Large intestine (tissue), 3 donors: ENCODE results near the gene PVALB. TPM values are rescaled to one million over a fixed set of nuclear protein-coding genes. Genes with fewer than 3 reads are reported as not detected.

Experiments used
- DNase-seq, 2 donors: peaks; one replicate each; pipeline versions ENCODE4 v3.0.0 to v3.0.0-alpha.2; 2013
- H3K27ac ChIP-seq: one replicate; pipeline ENCODE4 v1.5.1; 2013; ENCODE audit warnings: low read length
- H3K27me3 ChIP-seq: 2 replicates; pipeline ENCODE4 v1.6.1; 2013; ENCODE audit warnings: low read length; ENCODE audit not compliant: control insufficient read depth, insufficient read depth
- H3K36me3 ChIP-seq: 2 replicates; pipeline ENCODE4 v1.6.1; 2013; ENCODE audit warnings: low read length; ENCODE audit not compliant: control insufficient read depth, insufficient read depth
- H3K4me1 ChIP-seq: one replicate; pipeline ENCODE4 v1.6.1; 2013; ENCODE audit warnings: low read length; ENCODE audit not compliant: control insufficient read depth, insufficient read depth
- H3K4me3 ChIP-seq: one replicate; pipeline ENCODE4 v1.5.1; 2013; ENCODE audit warnings: low read length
- H3K9me3 ChIP-seq: one replicate; pipeline ENCODE4 v1.6.1; 2013; ENCODE audit warnings: mild to moderate bottlenecking, low read depth, low read length, moderate library complexity; ENCODE audit not compliant: control insufficient read depth
- WGBS: methylation state at CpG from one replicate; pipeline ENCODE4 v1.1.5; 2013; ENCODE audit warnings: low lambda C conversion rate; ENCODE audit not compliant: insufficient coverage; 5-methylcytosine and 5-hydroxymethylcytosine counted together
- polyA plus RNA-seq: library from polyadenylated mRNA; unstranded; fragments of 120-200 nt; gene quantifications from one replicate; pipeline ENCODE4 v1.2.1, GENCODE V29; 2013

Gene PVALB
- polyA plus RNA-seq, 1 donor, result 0.31 TPM

- no CpG with 5 or more reads among the region's 6 CpGs for WGBS
- Histone ChIP-seq H3K36me3 (no peaks in the 10 kb centered on the region), H3K4me3 (no peak overlapping the region), H3K9me3 (no peaks in the 10 kb centered on the region), H3K27me3 (peaks cover 9% of the 10 kb centered on the region), H3K4me1 (no peaks in the 10 kb centered on the region), H3K27ac (no peak overlapping the region)
- no peak for DNase-seq
Measured at GRCh38 chr22:36846949-36847348, 30.1 kb upstream of the PVALB start.

DNA sequence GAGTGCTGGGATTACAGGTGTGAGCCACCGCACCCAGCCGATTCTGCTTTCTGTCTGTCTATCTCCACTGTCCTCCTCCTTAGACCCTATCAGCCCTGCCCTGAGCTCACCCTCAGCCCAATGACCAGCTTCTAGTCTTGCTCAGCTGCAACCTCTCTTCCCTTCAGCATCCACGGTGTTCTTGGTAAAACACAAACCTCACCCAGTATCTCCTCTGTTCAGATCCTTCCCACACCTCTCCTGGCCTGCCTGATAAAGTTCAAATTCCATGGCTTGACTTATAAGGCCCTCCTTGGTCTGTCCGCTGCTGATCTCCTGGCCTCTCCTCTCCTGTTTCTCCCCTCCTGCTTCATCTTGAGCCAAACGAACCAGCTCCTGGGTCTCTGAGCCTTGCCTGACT lies 29.4 kb upstream of the PVALB start:
- DNase-seq, result no peak
- no peak overlapping the region for H3K27ac ChIP-seq
- no peaks in the 10 kb centered on the region for H3K9me3 ChIP-seq
- H3K4me1 ChIP-seq, result no peaks in the 10 kb centered on the region
- no peaks in the 10 kb centered on the region for H3K36me3 ChIP-seq
- H3K4me3 ChIP-seq, result no peak overlapping the region
- H3K27me3 ChIP-seq, result peaks cover 9% of the 10 kb centered on the region
- no CpG with 5 or more reads among the region's 5 CpGs for WGBS

DNA sequence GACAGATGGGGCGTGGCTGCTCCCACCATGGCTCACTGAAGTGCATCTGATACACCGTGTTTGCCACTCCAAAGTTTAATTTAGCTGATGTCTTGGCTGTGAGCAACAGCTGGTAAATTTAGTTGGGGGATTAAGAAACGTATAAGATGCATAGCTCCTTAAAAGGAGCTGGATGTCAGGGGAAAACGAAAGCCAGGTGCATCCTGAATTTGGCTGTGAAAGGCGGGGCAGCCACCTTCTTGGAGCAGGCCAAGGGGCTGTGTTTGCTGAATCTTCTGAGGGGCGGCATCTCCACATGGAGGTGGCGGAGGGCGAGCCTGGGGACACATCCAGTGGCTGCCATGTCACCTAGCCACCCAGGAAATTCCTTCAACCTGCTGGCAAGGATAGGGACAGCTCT lies 23.3 kb upstream of the PVALB start:
- 67% methylated on average over 2 of the region's 8 CpGs for WGBS
- Histone ChIP-seq H3K9me3 (peaks cover 4% of the 10 kb centered on the region), H3K4me1 (no peaks in the 10 kb centered on the region), H3K36me3 (no peaks in the 10 kb centered on the region), H3K27me3 (peaks cover 3% of the 10 kb centered on the region), H3K4me3 (no peak overlapping the region), H3K27ac (no peak overlapping the region)
- no peak for DNase-seq

DNA sequence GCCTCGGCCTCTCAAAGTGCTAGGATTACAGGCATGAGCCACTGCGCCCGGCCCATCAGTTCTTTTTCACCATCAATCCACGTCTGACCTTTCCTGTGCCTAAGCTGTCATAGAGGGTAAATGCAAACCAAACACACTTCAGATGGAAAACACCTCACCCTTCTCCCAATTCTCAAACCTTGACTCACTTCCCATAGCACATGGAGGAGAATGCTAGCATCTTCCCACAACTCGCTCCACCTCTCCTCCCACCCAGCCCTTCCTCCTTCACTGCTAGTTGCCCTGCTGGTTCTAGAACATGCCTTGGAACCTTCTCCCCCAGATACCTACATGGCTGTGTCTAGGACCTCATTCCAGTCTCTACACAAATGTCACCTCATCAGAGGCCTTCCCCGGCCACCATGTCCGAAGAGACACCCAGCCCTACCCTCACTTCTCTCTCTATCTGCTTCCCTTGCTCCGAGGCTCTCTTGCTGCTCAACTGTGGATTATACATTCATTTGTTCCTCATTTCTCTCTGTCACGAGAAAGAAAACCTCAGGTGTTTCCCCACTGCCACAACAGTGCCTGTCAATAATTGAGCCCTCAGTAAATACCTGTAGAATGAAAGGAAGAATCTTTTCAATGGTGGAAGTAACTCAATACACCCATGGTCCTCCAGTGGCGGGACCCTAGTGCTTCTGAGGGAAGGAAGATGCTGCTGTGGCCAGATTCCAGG lies 22.7 kb upstream of the PVALB start:
- Histone ChIP-seq H3K4me3 (no peak overlapping the region), H3K9me3 (peaks cover 4% of the 10 kb centered on the region), H3K36me3 (no peaks in the 10 kb centered on the region), H3K27ac (no peak overlapping the region), H3K4me1 (no peaks in the 10 kb centered on the region), H3K27me3 (peaks cover 3% of the 10 kb centered on the region)
- WGBS, result 0% methylated on average over 1 of the region's 10 CpGs
- no peak for DNase-seq

GRCh38 chr22:36838119-36839030 lies 21.5 kb upstream of the PVALB start:
- H3K27ac ChIP-seq, result no peak overlapping the region
- no peaks in the 10 kb centered on the region for H3K36me3 ChIP-seq
- H3K4me1 ChIP-seq, result no peaks in the 10 kb centered on the region
- peaks cover 3% of the 10 kb centered on the region for H3K27me3 ChIP-seq
- H3K9me3 ChIP-seq, result peaks cover 4% of the 10 kb centered on the region
- no peak for DNase-seq
- no CpG with 5 or more reads among the region's 10 CpGs for WGBS
- H3K4me3 ChIP-seq, result no peak overlapping the region

- peaks cover 4% of the 10 kb centered on the region for H3K9me3 ChIP-seq
- WGBS, result no CpG with 5 or more reads among the region's 5 CpGs
- no peak overlapping the region for H3K27ac ChIP-seq
- H3K4me1 ChIP-seq, result no peaks in the 10 kb centered on the region
- DNase-seq, result no peak
- no peak overlapping the region for H3K4me3 ChIP-seq
- peaks cover 3% of the 10 kb centered on the region for H3K27me3 ChIP-seq
- H3K36me3 ChIP-seq, result no peaks in the 10 kb centered on the region
Measured at GRCh38 chr22:36835903-36836302, 19.1 kb upstream of the PVALB start.

- H3K4me1 ChIP-seq, result no peaks in the 10 kb centered on the region
- peaks cover 2% of the 10 kb centered on the region for H3K9me3 ChIP-seq
- H3K36me3 ChIP-seq, result no peaks in the 10 kb centered on the region
- no CpG with 5 or more reads among the region's 3 CpGs for WGBS
- DNase-seq, result no peak
- no peaks in the 10 kb centered on the region for H3K27me3 ChIP-seq
- H3K27ac ChIP-seq, result no peak overlapping the region
- no peak overlapping the region for H3K4me3 ChIP-seq
Measured at GRCh38 chr22:36833073-36833472, 16.2 kb upstream of the PVALB start.

- no peaks in the 10 kb centered on the region for H3K4me1 ChIP-seq
- no peak overlapping the region for H3K27ac ChIP-seq
- H3K36me3 ChIP-seq, result no peaks in the 10 kb centered on the region
- no peak for DNase-seq
- no peaks in the 10 kb centered on the region for H3K9me3 ChIP-seq
- H3K4me3 ChIP-seq, result no peak overlapping the region
- H3K27me3 ChIP-seq, result peaks cover under 1% of the 10 kb centered on the region
- WGBS, result 93% methylated on average over 3 of the region's 3 CpGs
Measured at GRCh38 chr22:36831717-36832116, 14.9 kb upstream of the PVALB start.

- Histone ChIP-seq H3K36me3 (no peaks in the 10 kb centered on the region), H3K4me1 (no peaks in the 10 kb centered on the region), H3K27me3 (peaks cover 4% of the 10 kb centered on the region), H3K4me3 (no peak overlapping the region), H3K9me3 (no peaks in the 10 kb centered on the region), H3K27ac (no peak overlapping the region)
- no peak for DNase-seq
Measured at GRCh38 chr22:36831206-36831605, 14.4 kb upstream of the PVALB start.

DNA sequence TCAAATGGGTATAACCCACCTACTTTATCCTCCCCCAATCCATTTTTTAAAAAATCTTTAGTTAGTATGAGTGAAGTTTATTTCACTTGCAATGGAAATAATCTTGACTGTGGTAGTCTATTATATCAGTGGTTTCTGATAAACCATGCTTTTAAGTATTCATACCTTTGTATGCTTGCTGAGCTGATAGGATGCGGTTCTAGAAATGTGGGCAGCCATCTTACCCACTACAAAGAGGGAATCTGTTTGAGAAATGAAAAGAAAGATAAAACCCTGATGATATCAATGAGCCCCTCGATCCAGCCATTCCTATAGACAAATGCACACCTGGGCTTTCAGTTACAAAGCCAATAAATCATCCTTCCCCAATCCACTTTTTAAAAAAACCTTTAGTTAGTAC lies 13.8 kb upstream of the PVALB start:
- Histone ChIP-seq H3K9me3 (no peaks in the 10 kb centered on the region), H3K27me3 (peaks cover 4% of the 10 kb centered on the region), H3K27ac (no peak overlapping the region), H3K4me3 (no peak overlapping the region), H3K4me1 (no peaks in the 10 kb centered on the region), H3K36me3 (no peaks in the 10 kb centered on the region)
- WGBS, result no CpG with 5 or more reads among the region's 2 CpGs
- no peak for DNase-seq
